SK-N-DZ (cell line): ENCODE measurements around the gene SMLR1.
A peak's percentile ranks its signal among the peaks of the same experiment; 100 is the strongest.

Experiments used
- DNase-seq: peaks from one replicate; pipeline ENCODE4 v3.0.0-alpha.2; 2015; ENCODE audit warnings: low spot score

Gene SMLR1

DNA sequence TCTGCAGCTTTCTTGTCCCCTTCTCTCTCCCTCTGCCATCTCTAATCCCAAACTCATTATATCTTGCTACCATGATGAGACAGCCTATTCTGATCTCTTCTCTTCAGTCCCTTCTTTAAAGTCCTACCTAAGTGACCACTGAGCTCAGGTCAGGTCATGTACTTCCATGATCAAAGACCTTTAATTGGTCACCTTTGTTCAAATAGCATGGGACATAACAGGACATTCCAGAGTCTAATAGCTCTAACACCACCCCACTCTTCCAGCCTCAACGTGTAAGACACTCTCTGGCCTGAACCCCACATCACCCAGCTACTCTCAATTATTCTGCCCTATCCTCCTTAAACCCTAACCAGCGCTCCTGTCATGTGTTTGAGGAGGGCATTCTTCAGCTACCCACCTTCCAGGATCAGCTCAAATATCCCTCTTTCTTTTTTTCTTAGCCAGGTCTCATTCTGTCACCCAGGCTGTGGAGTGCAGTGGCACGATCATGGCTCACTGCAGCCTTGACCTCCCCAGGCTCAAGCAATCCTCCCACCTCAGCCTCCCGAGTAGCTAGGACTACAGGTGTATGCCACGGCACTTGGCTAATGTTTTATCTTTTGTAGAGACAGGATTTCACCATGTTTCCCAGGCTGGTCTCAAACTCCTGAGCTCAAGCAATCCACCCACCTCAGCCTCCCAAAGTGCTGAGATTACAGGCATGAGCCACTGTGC is 2.1 kb upstream of the SMLR1 start:
- no peak for DNase-seq

GRCh38 chr6:130825772-130826441 is 1.3 kb upstream of the SMLR1 start:
- no peak for DNase-seq

- no peak for DNase-seq
These were observed 562 bp upstream of the SMLR1 start for GRCh38 chr6:130826442-130827246.

GRCh38 chr6:130829333-130829910 is 2.2 kb downstream of the SMLR1 start:
- DNase-seq = no peak

DNA sequence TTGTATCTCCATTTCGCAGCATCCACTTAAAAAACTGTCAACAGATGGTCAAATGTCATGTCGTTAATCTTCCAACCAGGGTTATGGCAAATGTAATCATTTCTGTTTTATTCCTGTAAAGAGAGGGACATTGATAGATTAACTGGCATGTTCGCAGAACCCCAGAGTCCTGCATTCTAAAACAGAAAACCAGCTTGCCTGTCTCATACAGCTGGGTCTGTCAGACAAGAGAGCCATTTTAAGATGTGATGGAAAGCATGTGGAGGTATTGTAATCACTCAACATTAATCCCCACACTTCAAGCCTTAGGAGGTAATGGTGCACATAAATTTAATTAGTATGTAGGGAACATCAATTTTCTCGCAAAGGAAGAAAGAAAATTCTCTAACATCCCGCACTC is 4.4 kb downstream of the SMLR1 start:
- DNase-seq = peak; percentile 71

DNA sequence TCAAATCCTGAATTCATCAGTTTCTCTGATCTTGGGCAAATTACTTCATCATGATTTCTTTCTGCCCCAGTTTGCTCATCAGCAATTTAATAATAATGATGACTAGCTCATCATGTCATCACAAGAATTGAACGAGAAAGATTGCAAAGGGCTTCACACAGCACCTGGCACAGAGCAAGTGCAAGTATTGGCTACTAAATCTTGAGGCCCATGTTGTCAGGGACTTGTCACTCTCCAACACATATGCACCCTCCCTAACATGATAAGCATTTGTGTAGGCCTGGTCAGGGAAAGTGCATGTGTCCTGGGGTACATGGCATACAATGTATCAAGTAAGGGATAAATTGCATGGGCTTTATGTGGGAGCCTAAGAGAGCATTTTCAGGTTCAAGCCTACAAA is 6.4 kb downstream of the SMLR1 start:
- DNase-seq = no peak

DNA sequence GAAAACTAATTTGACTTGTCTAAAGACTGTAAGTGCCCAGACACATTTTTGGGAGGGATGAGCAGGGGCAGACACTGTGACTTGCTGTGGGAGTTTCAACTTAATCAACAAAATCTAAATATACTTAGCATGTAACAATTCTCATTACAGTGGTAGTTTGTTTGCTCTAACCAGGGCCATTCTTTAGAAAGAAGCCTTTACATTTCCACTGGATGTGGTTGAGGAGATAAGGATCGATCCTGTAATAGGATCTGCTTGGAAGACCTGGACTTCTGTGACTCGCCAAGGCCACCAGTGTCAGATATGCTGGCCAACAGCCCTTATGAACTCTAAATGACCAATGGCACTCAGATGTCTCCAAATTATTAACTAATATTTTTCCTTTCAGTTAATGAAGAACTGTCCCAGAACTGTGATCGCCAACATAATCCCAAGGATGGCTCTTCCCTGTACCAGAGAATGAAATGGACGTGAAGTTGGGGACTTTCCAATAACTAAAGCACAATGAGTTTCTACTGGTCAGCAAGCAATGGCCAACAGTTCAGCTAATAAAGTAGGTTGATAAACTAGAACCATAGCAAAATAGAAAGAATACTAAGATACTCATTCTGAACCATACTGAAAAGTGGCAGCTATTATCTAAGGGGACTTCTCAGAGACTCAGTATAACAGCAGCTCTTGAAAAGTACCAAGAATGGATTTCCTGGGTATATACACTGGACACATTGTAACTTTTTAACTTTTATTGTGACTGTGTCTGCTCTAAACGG is 7.5 kb downstream of the SMLR1 start:
- DNase-seq = peak; percentile 15

DNA sequence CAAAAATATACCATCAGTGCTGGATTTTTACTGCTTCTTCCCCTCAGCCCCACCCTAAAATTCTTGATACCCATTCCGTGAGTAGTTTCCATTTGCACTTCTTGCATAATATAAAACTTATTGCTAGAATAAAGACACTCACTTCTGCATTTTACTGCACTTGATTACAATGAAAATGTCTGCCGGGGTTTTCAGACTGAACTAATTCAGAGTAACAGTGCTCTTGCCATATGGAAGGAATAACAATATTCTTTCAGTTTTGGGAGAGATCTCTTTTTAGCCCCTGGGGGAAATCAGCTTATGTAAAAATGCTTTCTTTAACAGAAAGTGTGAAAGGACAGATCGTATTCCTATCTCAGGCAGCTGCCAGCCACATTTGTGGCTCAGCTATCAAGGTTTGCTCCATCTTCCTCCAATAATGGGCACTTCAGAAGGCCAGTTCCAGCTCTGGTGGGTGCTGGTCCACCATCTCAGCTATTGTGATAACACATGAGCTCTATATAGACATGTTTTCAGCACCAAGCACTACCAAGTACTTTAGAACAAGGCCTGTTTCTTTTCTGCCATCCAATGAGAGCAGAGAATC is 8.9 kb downstream of the SMLR1 start:
- no peak for DNase-seq

DNA sequence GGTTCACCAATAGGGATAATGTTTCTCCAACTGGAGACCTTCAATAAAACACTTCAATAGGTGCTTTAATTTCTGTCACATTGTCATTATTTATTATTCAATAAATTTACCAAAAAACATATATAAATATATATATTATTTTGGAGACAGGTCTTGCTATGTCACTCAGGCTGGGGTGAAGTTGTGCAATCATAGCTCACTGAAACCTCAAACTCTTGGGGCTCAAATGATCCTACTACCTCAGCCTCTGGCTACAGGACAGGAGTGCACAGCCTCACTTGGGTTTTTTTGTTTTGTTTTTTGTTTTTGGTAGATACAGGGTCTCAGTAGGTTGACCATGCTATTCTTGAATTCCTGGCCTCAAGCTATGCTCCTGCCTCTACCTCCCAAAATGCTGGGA is 9.9 kb downstream of the SMLR1 start:
- DNase-seq = no peak

DNA sequence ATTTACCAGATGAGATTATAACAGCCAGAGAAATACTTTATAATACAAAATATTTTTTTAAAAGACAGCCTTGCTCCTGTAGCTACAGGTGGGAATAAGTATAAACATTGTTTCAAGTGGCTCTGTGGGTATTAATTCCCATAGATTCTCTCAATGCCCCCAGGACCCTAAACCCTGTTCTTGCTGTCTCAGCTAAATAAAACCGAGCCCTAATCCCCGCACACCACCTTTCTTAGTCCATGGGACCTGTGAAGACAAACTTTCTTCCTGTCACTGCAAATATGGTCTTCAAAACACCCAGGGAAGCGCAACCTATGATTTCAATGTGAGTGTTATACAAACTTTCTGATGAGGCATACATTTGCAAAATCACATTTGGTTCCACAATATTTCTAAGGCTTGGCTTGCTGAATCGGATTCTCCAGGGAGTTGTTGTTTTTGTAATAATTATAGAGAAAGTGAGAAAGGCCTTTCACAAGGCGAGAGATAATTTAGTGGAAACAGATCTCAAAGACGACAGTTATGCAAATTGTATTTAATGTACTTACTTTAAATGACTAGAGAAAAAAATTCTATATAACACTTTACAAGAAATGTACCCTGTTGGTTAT is 11.1 kb downstream of the SMLR1 start:
- no peak for DNase-seq

- no peak for DNase-seq
These were observed 11.7 kb downstream of the SMLR1 start for GRCh38 chr6:130838951-130839350.

DNA sequence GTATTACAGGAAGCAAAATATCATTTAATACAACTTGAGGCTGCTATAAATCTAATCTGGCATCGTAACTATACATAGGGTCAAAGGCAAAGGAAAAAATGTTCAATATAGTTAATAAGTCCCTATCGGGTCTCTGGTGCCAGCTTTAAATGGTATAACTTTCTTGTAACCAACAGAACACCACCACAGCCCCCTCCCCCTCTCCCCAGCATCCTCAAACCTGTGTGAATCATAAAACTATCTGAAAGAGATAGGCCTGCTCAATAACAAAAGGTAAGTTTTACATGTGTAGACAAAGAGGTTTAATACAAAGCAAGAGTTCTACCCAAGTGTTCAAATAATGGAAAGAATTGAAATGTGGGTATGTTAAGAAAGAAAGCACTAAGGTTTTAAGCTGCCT is 12.2 kb downstream of the SMLR1 start:
- DNase-seq = no peak

GRCh38 chr6:130840050-130840449 is 12.8 kb downstream of the SMLR1 start:
- no peak for DNase-seq

- no peak for DNase-seq
These were observed 14.0 kb downstream of the SMLR1 start for GRCh38 chr6:130841128-130841728.

GRCh38 chr6:130843575-130844320 is 16.5 kb downstream of the SMLR1 start:
- DNase-seq = peak; percentile 29

DNA sequence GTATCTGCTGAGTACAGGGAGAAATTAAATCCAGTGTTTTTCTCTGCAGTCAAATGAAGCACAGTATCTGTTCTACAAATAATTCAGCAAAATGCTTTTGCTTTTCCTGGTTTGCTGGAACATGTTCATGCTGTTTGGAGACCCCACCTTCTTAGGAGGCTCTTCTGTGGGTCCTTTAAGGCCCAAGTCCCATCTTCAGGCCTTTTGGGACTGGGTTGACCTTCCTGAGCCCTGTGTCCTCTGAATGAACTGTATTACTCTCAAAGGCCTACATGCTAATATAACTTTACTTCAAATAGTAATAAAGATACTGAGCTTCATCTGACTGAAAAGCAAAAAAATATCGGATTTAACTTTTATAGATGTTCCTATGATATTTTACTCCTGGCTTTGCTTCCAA is 19.3 kb downstream of the SMLR1 start:
- DNase-seq = no peak

DNA sequence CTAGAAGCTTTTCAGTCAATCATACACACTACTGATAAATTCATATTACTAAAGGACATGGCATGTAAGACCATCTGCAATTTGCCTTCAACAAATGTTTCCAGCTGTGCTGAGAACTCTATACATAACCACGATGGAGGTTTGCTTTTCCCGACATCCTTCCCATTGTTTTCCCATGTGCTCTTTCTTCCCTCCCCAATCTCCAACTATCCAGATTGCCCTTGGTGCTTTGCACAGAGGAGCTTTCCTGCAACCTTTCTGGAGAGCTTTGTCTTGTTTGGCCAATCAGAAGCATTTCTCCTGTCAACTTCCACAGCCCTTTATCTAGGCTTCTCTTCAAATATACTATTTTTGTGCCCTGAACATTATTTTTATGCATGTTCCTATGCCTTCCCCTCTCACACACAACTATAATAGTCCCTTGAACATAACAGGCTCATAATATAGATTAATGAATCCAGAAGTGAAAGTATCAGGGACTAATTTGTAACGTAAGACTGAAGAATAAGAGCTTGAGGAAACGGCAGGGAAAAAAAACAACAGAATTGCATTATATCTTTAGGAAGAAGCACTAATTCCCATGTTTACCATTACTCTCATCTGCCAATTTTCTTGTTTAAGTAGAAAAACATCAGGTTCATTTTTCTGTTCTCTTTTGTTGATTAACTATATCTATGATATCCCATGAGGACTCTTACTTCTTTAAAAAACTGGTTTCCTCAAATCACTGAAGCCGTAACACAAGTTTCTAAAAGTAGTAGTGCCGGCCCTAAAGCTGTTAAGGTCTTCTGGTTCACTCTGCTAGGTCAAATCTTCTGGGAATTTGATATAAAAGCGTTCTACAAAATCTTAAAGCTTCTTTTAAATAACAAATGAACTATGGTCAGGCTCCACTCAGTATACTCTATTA is 20.1 kb downstream of the SMLR1 start:
- no peak for DNase-seq

GRCh38 chr6:130848945-130849344 is 21.7 kb downstream of the SMLR1 start:
- DNase-seq = no peak
